Stimulated activated CD4-positive, alpha-beta T cell treated with anti-CD3 and anti-CD28 coated beads, Interleukin-1b, Interleukin-23, amount 100 ng/mL, for 24 hours (primary cell): Measurements from ENCODE around the gene PAX8.

ENCODE experiments used
- DNase-seq, 4 experiments: peaks; one replicate each; pipeline ENCODE4 v3.0.0-alpha.2; 2020; ENCODE audit warnings: low read depth in 4 of 4, low spot score in 1 of 4

PAX8 gene

GRCh38 chr2:113268621-113269360 lies 9.9 kb downstream of the PAX8 start:
- no peak for DNase-seq

GRCh38 chr2:113266431-113266830 lies 12.3 kb downstream of the PAX8 start:
- no peak for DNase-seq

- no peak for DNase-seq
These were observed 13.9 kb downstream of the PAX8 start for GRCh38 chr2:113264713-113265403.

- DNase-seq: no peak
These were observed 15.2 kb downstream of the PAX8 start for GRCh38 chr2:113263546-113263945.

- no peak for DNase-seq
These were observed 17.7 kb downstream of the PAX8 start for GRCh38 chr2:113260991-113261390.

GRCh38 chr2:113258471-113259147 lies 20.1 kb downstream of the PAX8 start:
- no peak for DNase-seq

- no peak for DNase-seq
These were observed 21.0 kb downstream of the PAX8 start for GRCh38 chr2:113257516-113258264.

- DNase-seq: no peak
These were observed 23.3 kb downstream of the PAX8 start for GRCh38 chr2:113255140-113256070.

- no peak for DNase-seq
These were observed 25.3 kb downstream of the PAX8 start for GRCh38 chr2:113253453-113253852.

- DNase-seq: no peak
These were observed 26.6 kb downstream of the PAX8 start for GRCh38 chr2:113252047-113252590.

GRCh38 chr2:113251118-113251517 lies 27.6 kb downstream of the PAX8 start:
- DNase-seq: no peak

- DNase-seq: peak; percentile 47 to 63 (median 56)
These were observed 29.5 kb downstream of the PAX8 start for GRCh38 chr2:113248997-113249770.

GRCh38 chr2:113246606-113247005 lies 32.1 kb downstream of the PAX8 start:
- DNase-seq: no peak

GRCh38 chr2:113245276-113245711 lies 33.4 kb downstream of the PAX8 start:
- DNase-seq: no peak

- DNase-seq: no peak
These were observed 36.4 kb downstream of the PAX8 start for GRCh38 chr2:113242327-113242726.

- peak in 2 of 4 experiments; percentile 40 to 64 for DNase-seq
These were observed 37.5 kb downstream of the PAX8 start for GRCh38 chr2:113240915-113241911.

GRCh38 chr2:113240150-113240914 lies 38.4 kb downstream of the PAX8 start:
- no peak for DNase-seq
